Psoas muscle (tissue), 8 donors: ENCODE measurements around the gene TPST1. TPM values are rescaled to one million over a fixed set of nuclear protein-coding genes. Genes with fewer than 3 reads are reported as not detected.

Source experiments
- ATAC-seq, 4 donors: fragments of 200-7000 bp; cut with Tn5 transposase; one replicate each; pipeline ENCODE4 v1.9.1; 2020; ENCODE audit warnings: moderate library complexity in 3 of 4, mild to moderate bottlenecking in 2 of 4
- DNase-seq, 2 donors: peaks; one replicate each; pipeline ENCODE4 v3.0.0-alpha.2; 2020
- H3K27ac ChIP-seq: fragments of 200-600 bp; one replicate; pipeline ENCODE4 v1.8.0; 2022
- H3K27me3 ChIP-seq, 3 donors: fragments of 200-600 bp in 1 of 3; one replicate each; pipeline versions ENCODE4 v1.6.1 to v1.8.0; 2013 to 2022; ENCODE audit warnings: low read length in 2 of 3, mild to moderate bottlenecking in 2 of 3, moderate library complexity in 1 of 3; ENCODE audit not compliant: insufficient read depth in 3 of 3
- H3K36me3 ChIP-seq, 2 donors: fragments of 200-600 bp in 1 of 2; one replicate each; pipeline versions ENCODE4 v1.6.1 to v1.8.0; 2013 to 2022; ENCODE audit warnings: low read depth in 1 of 2, mild to moderate bottlenecking in 1 of 2, moderate library complexity in 1 of 2; ENCODE audit not compliant: insufficient read depth in 1 of 2
- H3K4me1 ChIP-seq: fragments of 200-600 bp; one replicate; pipeline ENCODE4 v1.8.0; 2022
- H3K4me3 ChIP-seq: fragments of 200-600 bp; one replicate; pipeline ENCODE4 v1.8.0; 2022; ENCODE audit warnings: mild to moderate bottlenecking
- H3K9me3 ChIP-seq: fragments of 200-600 bp; one replicate; pipeline ENCODE4 v1.8.0; 2022
- WGBS, 3 donors: extraction: QIAGEN DNeasy Blood & Tissue Kit; methylation state at CpG; one replicate each; pipeline versions ENCODE4 v1.1.6 to v1.1.7; 2013; 5-methylcytosine and 5-hydroxymethylcytosine counted together
- intact Hi-C, 2 donors: fragments of 100-400 bp; cut with DNase I; formaldehyde crosslinking; loops; one replicate each; pipeline versions ENCODE4 v1.11.0 to v1.14.2; 2022
- polyA plus RNA-seq, 3 donors: library from polyadenylated mRNA; stranded (reverse); fragments of 200-250 nt; gene quantifications; one replicate each; pipeline ENCODE4 v1.2.3, GENCODE V29; 2013
- total RNA-seq, 4 donors: library from RNA; stranded (reverse); fragmentation: NEBNext Ultra II Directional in 2 of 4; extraction: Animal tissue kit (Norgen Biotek cat#: 25700) in 2 of 4; gene quantifications; one replicate each; pipeline versions ENCODE4 v1.2.1 to v1.2.4, GENCODE V29; 2021 to 2023
- TF ChIP-seq, protein P1 (sequence below): fragments of 200-600 bp; IDR thresholded peaks from one replicate; pipeline ENCODE4 v1.8.0; 2022; ENCODE audit warnings: antibody characterized with exemption
- donor health status: healthy with polysubstance abuse.
- donor health status: DM: no; HTN: no; CAD: no; lungs with moderate emphysema.
- donor health status: Bipolar disorder and iron deficiency.
- donor health status: healthy.
- donor health status: DM: yes; HTN: yes; CAD: no.
- donor health status: DM: no; HTN: no; CAD: no.
- donor health status: DM: no; HTN: no; CAD: no.
- donor health status: DM: yes; HTN: yes; CAD: no.

Gene TPST1
- total and polyA plus RNA-seq, 7 donors, result 1.8 to 4.5 (median 2.8) TPM

GRCh38 chr7:66333443-66333842, 128.3 kb downstream of the TPST1 start:
- no peak for ATAC-seq
- no peak for DNase-seq
- no peaks in the 10 kb centered on the region for H3K36me3 ChIP-seq
- H3K9me3 ChIP-seq, result no peaks in the 10 kb centered on the region
- WGBS, 3 donors, result 86 to 96% (median 95%) methylated on average over 1 of the region's 1 CpG
- no peaks in the 10 kb centered on the region for H3K27me3 ChIP-seq
- H3K4me1 ChIP-seq, result no peaks in the 10 kb centered on the region
- H3K4me3 ChIP-seq, result no peak overlapping the region
- no peak overlapping the region for H3K27ac ChIP-seq
- intact Hi-C loops, result no loop called here
- TF ChIP-seq, protein P1, sequence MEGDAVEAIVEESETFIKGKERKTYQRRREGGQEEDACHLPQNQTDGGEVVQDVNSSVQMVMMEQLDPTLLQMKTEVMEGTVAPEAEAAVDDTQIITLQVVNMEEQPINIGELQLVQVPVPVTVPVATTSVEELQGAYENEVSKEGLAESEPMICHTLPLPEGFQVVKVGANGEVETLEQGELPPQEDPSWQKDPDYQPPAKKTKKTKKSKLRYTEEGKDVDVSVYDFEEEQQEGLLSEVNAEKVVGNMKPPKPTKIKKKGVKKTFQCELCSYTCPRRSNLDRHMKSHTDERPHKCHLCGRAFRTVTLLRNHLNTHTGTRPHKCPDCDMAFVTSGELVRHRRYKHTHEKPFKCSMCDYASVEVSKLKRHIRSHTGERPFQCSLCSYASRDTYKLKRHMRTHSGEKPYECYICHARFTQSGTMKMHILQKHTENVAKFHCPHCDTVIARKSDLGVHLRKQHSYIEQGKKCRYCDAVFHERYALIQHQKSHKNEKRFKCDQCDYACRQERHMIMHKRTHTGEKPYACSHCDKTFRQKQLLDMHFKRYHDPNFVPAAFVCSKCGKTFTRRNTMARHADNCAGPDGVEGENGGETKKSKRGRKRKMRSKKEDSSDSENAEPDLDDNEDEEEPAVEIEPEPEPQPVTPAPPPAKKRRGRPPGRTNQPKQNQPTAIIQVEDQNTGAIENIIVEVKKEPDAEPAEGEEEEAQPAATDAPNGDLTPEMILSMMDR, result no peak

DNA sequence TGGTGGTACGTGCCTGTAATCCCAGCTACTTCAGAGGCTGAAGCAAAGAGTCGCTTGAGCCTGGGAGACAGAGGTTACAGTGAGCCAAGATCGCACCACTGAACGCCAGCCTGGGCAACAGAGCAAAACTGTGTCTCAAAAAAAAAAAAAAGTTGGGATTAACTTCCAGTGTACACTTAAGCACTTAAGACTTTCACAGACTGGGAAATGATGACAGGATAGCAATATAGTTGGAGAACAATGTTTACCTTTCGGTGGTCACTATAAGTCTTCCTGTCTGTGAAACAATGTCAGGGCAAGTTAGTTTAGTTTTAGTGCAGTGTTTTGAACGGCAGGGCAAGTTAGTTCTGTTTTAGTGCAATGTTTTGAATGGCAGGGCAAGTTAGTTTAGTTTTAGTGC, 130.2 kb downstream of the TPST1 start:
- DNase-seq (no peak), ATAC-seq (no peak)
- TF ChIP-seq, protein P1, result no peak
- intact Hi-C loops, result no loop called here
- H3K27ac ChIP-seq, result no peak overlapping the region
- H3K36me3 ChIP-seq, result no peaks in the 10 kb centered on the region
- H3K4me1 ChIP-seq, result no peaks in the 10 kb centered on the region
- no peaks in the 10 kb centered on the region for H3K27me3 ChIP-seq
- 91 to 92% (median 92%) methylated on average over 6 of the region's 6 CpGs for WGBS, 3 donors
- H3K4me3 ChIP-seq, result no peak overlapping the region
- no peaks in the 10 kb centered on the region for H3K9me3 ChIP-seq

GRCh38 chr7:66336760-66337159, 131.6 kb downstream of the TPST1 start:
- DNase-seq (no peak), ATAC-seq (no peak)
- H3K27me3 ChIP-seq, result no peaks in the 10 kb centered on the region
- no peaks in the 10 kb centered on the region for H3K36me3 ChIP-seq
- TF ChIP-seq, protein P1, result no peak
- H3K27ac ChIP-seq, result no peak overlapping the region
- intact Hi-C loops, result no loop called here
- H3K9me3 ChIP-seq, result no peaks in the 10 kb centered on the region
- no peaks in the 10 kb centered on the region for H3K4me1 ChIP-seq
- no peak overlapping the region for H3K4me3 ChIP-seq

GRCh38 chr7:66339141-66339540, 134.0 kb downstream of the TPST1 start:
- 94 to 100% (median 98%) methylated on average over 1 of the region's 1 CpG for WGBS, 3 donors
- no peak overlapping the region for H3K27ac ChIP-seq
- DNase-seq, result no peak
- no peak for ATAC-seq
- H3K27me3 ChIP-seq, result no peaks in the 10 kb centered on the region
- H3K4me1 ChIP-seq, result no peaks in the 10 kb centered on the region
- no peaks in the 10 kb centered on the region for H3K9me3 ChIP-seq
- TF ChIP-seq, protein P1, result no peak
- H3K36me3 ChIP-seq, result no peaks in the 10 kb centered on the region
- intact Hi-C loops, result no loop called here
- no peak overlapping the region for H3K4me3 ChIP-seq

GRCh38 chr7:66344166-66344565, 139.0 kb downstream of the TPST1 start:
- Histone ChIP-seq H3K27me3 (no peaks in the 10 kb centered on the region), H3K4me3 (no peak overlapping the region), H3K9me3 (peaks cover 7% of the 10 kb centered on the region), H3K4me1 (no peaks in the 10 kb centered on the region), H3K36me3 (no peaks in the 10 kb centered on the region), H3K27ac (no peak overlapping the region)
- ATAC-seq, result no peak
- TF ChIP-seq, protein P1, result no peak
- intact Hi-C loops, result no loop called here
- DNase-seq, result no peak
- WGBS, 3 donors, result 95 to 100% (median 96%) methylated on average over 1 of the region's 1 CpG
